Right ventricle myocardium superior (tissue), 1 donor: ENCODE measurements around the gene RASA1. TPM values are rescaled to one million over a fixed set of nuclear protein-coding genes. Genes with fewer than 3 reads are reported as not detected.

Experiments used
- ATAC-seq: fragments of 200-7000 bp; cut with Tn5 transposase; one replicate; pipeline ENCODE4 v1.9.1; 2020; ENCODE audit warnings: mild to moderate bottlenecking; ENCODE audit not compliant: poor library complexity
- DNase-seq: peaks from one replicate; pipeline ENCODE4 v3.0.0-alpha.2; 2020
- intact Hi-C: fragments of 100-400 bp; cut with DNase I; formaldehyde crosslinking; loops from one replicate; pipeline ENCODE4 v1.11.2; 2022
- total RNA-seq: library from RNA; stranded (reverse); fragmentation: NEBNext Ultra II Directional; extraction: Animal tissue kit (Norgen Biotek cat#: 25700); gene quantifications from one replicate; pipeline ENCODE4 v1.2.1, GENCODE V29; 2021
- donor health status: DM: no; HTN: yes; CAD: no; lungs with severe emphysema.

RASA1 gene
- total RNA-seq, 1 donor from 2014 or later = 18.1 TPM

GRCh38 chr5:87390576-87391199, 123.0 kb downstream of the RASA1 start:
- intact Hi-C loops = no loop called here
- ATAC-seq (no peak), DNase-seq (no peak)

- ATAC-seq (no peak), DNase-seq (no peak)
- intact Hi-C loops = no loop called here
Measured at GRCh38 chr5:87392170-87392569, 124.5 kb downstream of the RASA1 start.

- intact Hi-C loops = no loop called here
- DNase-seq = no peak
- no peak for ATAC-seq
Measured at GRCh38 chr5:87392801-87393200, 125.1 kb downstream of the RASA1 start.

GRCh38 chr5:87393331-87393730, 125.6 kb downstream of the RASA1 start:
- intact Hi-C loops = no loop called here
- DNase-seq = no peak
- no peak for ATAC-seq

- DNase-seq (no peak), ATAC-seq (peak; percentile 52)
- intact Hi-C loops = no loop called here
Measured at GRCh38 chr5:87394411-87395165, 126.9 kb downstream of the RASA1 start.

GRCh38 chr5:87398981-87399614, 131.4 kb downstream of the RASA1 start:
- intact Hi-C loops = no loop called here
- ATAC-seq (no peak), DNase-seq (no peak)

GRCh38 chr5:87399720-87400119, 132.0 kb downstream of the RASA1 start:
- ATAC-seq (peak; percentile 54), DNase-seq (no peak)
- intact Hi-C loops = no loop called here

GRCh38 chr5:87400305-87400899, 132.7 kb downstream of the RASA1 start:
- DNase-seq = no peak
- ATAC-seq = peak; percentile 66
- intact Hi-C loops = no loop called here

- intact Hi-C loops = no loop called here
- no peak for ATAC-seq
- no peak for DNase-seq
Measured at GRCh38 chr5:87401626-87402025, 133.9 kb downstream of the RASA1 start.

GRCh38 chr5:87403409-87403808, 135.7 kb downstream of the RASA1 start:
- DNase-seq (no peak), ATAC-seq (no peak)
- intact Hi-C loops = no loop called here

- intact Hi-C loops = no loop called here
- no peak for ATAC-seq
- DNase-seq = no peak
Measured at GRCh38 chr5:87403899-87404298, 136.2 kb downstream of the RASA1 start.

- DNase-seq (no peak), ATAC-seq (no peak)
- intact Hi-C loops = no loop called here
Measured at GRCh38 chr5:87404359-87404758, 136.7 kb downstream of the RASA1 start.

GRCh38 chr5:87405472-87406155, 137.9 kb downstream of the RASA1 start:
- intact Hi-C loops = no loop called here
- ATAC-seq = no peak
- no peak for DNase-seq

GRCh38 chr5:87408204-87408603, 140.5 kb downstream of the RASA1 start:
- no peak for ATAC-seq
- intact Hi-C loops = no loop called here
- DNase-seq = no peak

- DNase-seq = no peak
- ATAC-seq = no peak
- intact Hi-C loops = loop anchor here (10.0 kb wide), 1 partner anchor 146 kb away; the partner anchor contains the start of gene RASA1
Measured at GRCh38 chr5:87410931-87411330, 143.2 kb downstream of the RASA1 start.

- intact Hi-C loops = loop anchor here (10.0 kb wide), 1 partner anchor 147 kb away; the partner anchor contains the start of gene RASA1
- DNase-seq = no peak
- no peak for ATAC-seq
Measured at GRCh38 chr5:87411586-87411972, 143.9 kb downstream of the RASA1 start.

- DNase-seq = no peak
- intact Hi-C loops = loop anchor here (10.0 kb wide), 1 partner anchor 147 kb away; the partner anchor contains the start of gene RASA1
Measured at GRCh38 chr5:87411973-87412629, 144.4 kb downstream of the RASA1 start.

GRCh38 chr5:87412630-87413342, 145.1 kb downstream of the RASA1 start, which contains the start of gene CCNH:
Gene CCNH, minus strand, starts transcription at chr5:87412930. Its CDS starts 136 bp downstream, at chr5:87412794.
- DNase-seq (peak; percentile 98), ATAC-seq (peak; percentile 99)
- intact Hi-C loops = loop anchor here (10.0 kb wide), 1 partner anchor 148 kb away; the partner anchor contains the start of gene RASA1

More at GRCh38 chr5:87411973-87412629, 144.4 kb downstream of the RASA1 start:
- peak; percentile 42 for ATAC-seq
